Endothelial cell (in vitro differentiated cells): ENCODE measurements around the gene SCAPER. TPM values are rescaled to one million over a fixed set of nuclear protein-coding genes. Genes with fewer than 3 reads are reported as not detected.

Experiments
- DNase-seq: peaks from one replicate; pipeline ENCODE4 v3.0.0; 2021; ENCODE audit warnings: low spot score
- H3K27ac Mint-ChIP-seq: one replicate; pipeline ENCODE4 v1.8.0; 2021; ENCODE audit warnings: mixed read lengths, inconsistent platforms; ENCODE audit not compliant: unreplicated experiment
- H3K27me3 Mint-ChIP-seq: one replicate; pipeline ENCODE4 v1.8.0; 2021; ENCODE audit warnings: mild to moderate bottlenecking, moderate library complexity, mixed read lengths, inconsistent platforms; ENCODE audit not compliant: unreplicated experiment
- H3K36me3 Mint-ChIP-seq: one replicate; pipeline ENCODE4 v1.8.0; 2021; ENCODE audit warnings: mild to moderate bottlenecking, low read depth, mixed read lengths, inconsistent platforms; ENCODE audit not compliant: unreplicated experiment
- H3K4me1 Mint-ChIP-seq: one replicate; pipeline ENCODE4 v1.8.0; 2021; ENCODE audit warnings: mild to moderate bottlenecking, mixed read lengths, inconsistent platforms; ENCODE audit not compliant: unreplicated experiment
- H3K4me3 Mint-ChIP-seq: one replicate; pipeline ENCODE4 v1.8.0; 2021; ENCODE audit warnings: mild to moderate bottlenecking, mixed read lengths, inconsistent platforms; ENCODE audit not compliant: unreplicated experiment
- H3K9me3 Mint-ChIP-seq: one replicate; pipeline ENCODE4 v1.8.0; 2021; ENCODE audit warnings: mixed read lengths, inconsistent platforms; ENCODE audit not compliant: unreplicated experiment
- CTCF ChIP-seq: fragments of 200-600 bp; sonication (generic); IDR thresholded peaks from one replicate; pipeline ENCODE4 v1.5.0; 2021; ENCODE audit warnings: antibody characterized with exemption; ENCODE audit not compliant: unreplicated experiment
- total RNA-seq: library from RNA; stranded (reverse); fragmentation: NEBNext Ultra II Directional; extraction: Animal tissue kit (Norgen Biotek cat#: 25700); gene quantifications from one replicate; pipeline ENCODE4 v1.2.1, GENCODE V29; 2021; ENCODE audit not compliant: unreplicated experiment

SCAPER gene
- total RNA-seq, 1 donor from 2014 or later: 18.1 TPM

- H3K27me3 Mint-ChIP-seq: peaks cover 2% of the 10 kb centered on the region
- DNase-seq: no peak
- H3K36me3 Mint-ChIP-seq: no peaks in the 10 kb centered on the region
- no peaks in the 10 kb centered on the region for H3K9me3 Mint-ChIP-seq
- H3K4me1 Mint-ChIP-seq: no peaks in the 10 kb centered on the region
- TF ChIP-seq CTCF: no peak
- no peak overlapping the region for H3K27ac Mint-ChIP-seq
- no peak overlapping the region for H3K4me3 Mint-ChIP-seq
These were observed 240.2 kb downstream of the SCAPER start for GRCh38 chr15:76664895-76665294.

GRCh38 chr15:76664411-76664810 lies 240.7 kb downstream of the SCAPER start:
- Mint-ChIP-seq H3K9me3 (no peaks in the 10 kb centered on the region), H3K36me3 (no peaks in the 10 kb centered on the region), H3K4me3 (no peak overlapping the region), H3K4me1 (no peaks in the 10 kb centered on the region), H3K27ac (no peak overlapping the region), H3K27me3 (peaks cover 2% of the 10 kb centered on the region)
- DNase-seq: no peak
- TF ChIP-seq CTCF: no peak

GRCh38 chr15:76663529-76663928 lies 241.6 kb downstream of the SCAPER start:
- no peaks in the 10 kb centered on the region for H3K4me1 Mint-ChIP-seq
- DNase-seq: no peak
- peaks cover 2% of the 10 kb centered on the region for H3K27me3 Mint-ChIP-seq
- H3K27ac Mint-ChIP-seq: no peak overlapping the region
- no peak overlapping the region for H3K4me3 Mint-ChIP-seq
- H3K9me3 Mint-ChIP-seq: no peaks in the 10 kb centered on the region
- TF ChIP-seq CTCF: no peak
- no peaks in the 10 kb centered on the region for H3K36me3 Mint-ChIP-seq

- H3K27me3 Mint-ChIP-seq: no peaks in the 10 kb centered on the region
- H3K27ac Mint-ChIP-seq: no peak overlapping the region
- no peak for TF ChIP-seq CTCF
- no peaks in the 10 kb centered on the region for H3K36me3 Mint-ChIP-seq
- no peak for DNase-seq
- no peaks in the 10 kb centered on the region for H3K9me3 Mint-ChIP-seq
- no peaks in the 10 kb centered on the region for H3K4me1 Mint-ChIP-seq
- H3K4me3 Mint-ChIP-seq: no peak overlapping the region
These were observed 256.3 kb downstream of the SCAPER start for GRCh38 chr15:76648732-76649444.

- no peak for TF ChIP-seq CTCF
- Mint-ChIP-seq H3K36me3 (no peaks in the 10 kb centered on the region), H3K27me3 (no peaks in the 10 kb centered on the region), H3K4me3 (no peak overlapping the region), H3K9me3 (no peaks in the 10 kb centered on the region), H3K4me1 (no peaks in the 10 kb centered on the region), H3K27ac (no peak overlapping the region)
- no peak for DNase-seq
These were observed 257.5 kb downstream of the SCAPER start for GRCh38 chr15:76647612-76648011.
